Muscle of leg (tissue), 11 donors: ENCODE measurements around the gene SCAF1. TPM values are rescaled to one million over a fixed set of nuclear protein-coding genes. Genes with fewer than 3 reads are reported as not detected.

Source experiments
- DNase-seq: peaks from one replicate; pipeline ENCODE4 v3.0.0; 2013
- H3K27ac ChIP-seq: one replicate; pipeline ENCODE4 v1.5.1; 2013; ENCODE audit warnings: mild to moderate bottlenecking, low read length, control low read depth
- H3K27me3 ChIP-seq: one replicate; pipeline ENCODE4 v1.6.1; 2013; ENCODE audit warnings: low read length; ENCODE audit not compliant: control insufficient read depth, insufficient read depth
- H3K36me3 ChIP-seq: one replicate; pipeline ENCODE4 v1.6.1; 2013; ENCODE audit warnings: low read length; ENCODE audit not compliant: control insufficient read depth, insufficient read depth
- H3K4me1 ChIP-seq: one replicate; pipeline ENCODE4 v1.6.1; 2013; ENCODE audit warnings: low read length; ENCODE audit not compliant: control insufficient read depth, insufficient read depth
- H3K4me3 ChIP-seq: one replicate; pipeline ENCODE4 v1.5.1; 2013; ENCODE audit warnings: low read length, control low read depth
- H3K9me3 ChIP-seq: replicated peaks from 2 replicates; pipeline ENCODE4 v1.6.1; 2013; ENCODE audit warnings: low read depth, low read length; ENCODE audit not compliant: control insufficient read depth
- WGBS: methylation state at CpG from one replicate; pipeline ENCODE4 v1.1.5; 2013; ENCODE audit warnings: missing lambda C conversion rate; ENCODE audit not compliant: insufficient coverage; 5-methylcytosine and 5-hydroxymethylcytosine counted together
- polyA plus RNA-seq, 8 donors: library from polyadenylated mRNA; unstranded; fragments of 120-200 nt; gene quantifications; one replicate each; pipeline versions ENCODE4 v1.2.1 to v1.2.3, GENCODE V29; 2013; ENCODE audit warnings: inconsistent platforms in 1 of 8, low replicate concordance in 1 of 8; ENCODE audit not compliant: insufficient read length in 8 of 8, insufficient read depth in 1 of 8
- total RNA-seq: library from RNA; stranded (reverse); fragments of 120-200 nt; gene quantifications from one replicate; pipeline ENCODE4 v1.2.4, GENCODE V29; 2013

Gene SCAF1
- total and polyA plus RNA-seq, 9 donors: 6.8 to 36.9 (median 31.8) TPM

- Histone ChIP-seq H3K4me3 (peak within 1 kb of the TSS; percentile 80), H3K9me3 (no peaks in the 10 kb centered on the region), H3K4me1 (peaks cover 26% of the 10 kb centered on the region), H3K27ac (peak within 1 kb of the TSS; percentile 91), H3K36me3 (peaks cover 45% of the 10 kb centered on the region), H3K27me3 (no peaks in the 10 kb centered on the region)
- WGBS: under 1% methylated on average over 50 of the region's 50 CpGs
- DNase-seq: peak; percentile 99
Observed at GRCh38 chr19:49665351-49666119, 23.5 kb downstream of the SCAF1 start, which contains the start of the genes BCL2L12 and IRF3. Gene BCL2L12, plus strand, starts transcription at chr19:49665933. Its CDS starts 760 bp downstream, at chr19:49666693. Gene IRF3, minus strand, starts transcription at chr19:49665857. Its CDS starts 1,019 bp downstream, at chr19:49664838.

GRCh38 chr19:49666120-49666444, 24.1 kb downstream of the SCAF1 start:
- Histone ChIP-seq H3K4me3 (peak overlapping the region; percentile 80), H3K27ac (peak overlapping the region; percentile 91), H3K9me3 (no peaks in the 10 kb centered on the region), H3K4me1 (peaks cover 26% of the 10 kb centered on the region), H3K27me3 (no peaks in the 10 kb centered on the region), H3K36me3 (peaks cover 40% of the 10 kb centered on the region)
- no peak for DNase-seq
- 0% methylated on average over 9 of the region's 9 CpGs for WGBS

- no peaks in the 10 kb centered on the region for H3K27me3 ChIP-seq
- H3K9me3 ChIP-seq: no peaks in the 10 kb centered on the region
- 83% methylated on average over 1 of the region's 2 CpGs for WGBS
- H3K27ac ChIP-seq: no peak overlapping the region
- no peak overlapping the region for H3K4me3 ChIP-seq
- peaks cover 29% of the 10 kb centered on the region for H3K4me1 ChIP-seq
- no peak for DNase-seq
- peaks cover 27% of the 10 kb centered on the region for H3K36me3 ChIP-seq
Observed at GRCh38 chr19:49667473-49667872, 25.5 kb downstream of the SCAF1 start.

- WGBS: 92% methylated on average over 3 of the region's 3 CpGs
- no peak overlapping the region for H3K27ac ChIP-seq
- no peak for DNase-seq
Observed at GRCh38 chr19:49669516-49669915, 27.5 kb downstream of the SCAF1 start.

GRCh38 chr19:49672131-49672919, 30.3 kb downstream of the SCAF1 start:
- peak overlapping the region; percentile 35 for H3K27ac ChIP-seq
- peak; percentile 72 for DNase-seq
- WGBS: 12% methylated on average over 24 of the region's 28 CpGs
- peaks cover 18% of the 10 kb centered on the region for H3K36me3 ChIP-seq
- H3K4me3 ChIP-seq: no peak overlapping the region
- H3K27me3 ChIP-seq: no peaks in the 10 kb centered on the region
- H3K9me3 ChIP-seq: no peaks in the 10 kb centered on the region
- H3K4me1 ChIP-seq: peaks cover 10% of the 10 kb centered on the region

More at GRCh38 chr19:49669516-49669915, 27.5 kb downstream of the SCAF1 start:
- Histone ChIP-seq H3K27me3 (no peaks in the 10 kb centered on the region), H3K4me1 (peaks cover 22% of the 10 kb centered on the region), H3K4me3 (no peak overlapping the region), H3K9me3 (no peaks in the 10 kb centered on the region), H3K36me3 (peaks cover 18% of the 10 kb centered on the region)

- H3K27me3 ChIP-seq: no peaks in the 10 kb centered on the region
- WGBS: under 1% methylated on average over 17 of the region's 27 CpGs
- peak overlapping the region; percentile 48 for H3K4me3 ChIP-seq
- H3K9me3 ChIP-seq: no peaks in the 10 kb centered on the region
- peak overlapping the region; percentile 98 for H3K27ac ChIP-seq
- peak; percentile 97 for DNase-seq
- H3K36me3 ChIP-seq: peaks cover 5% of the 10 kb centered on the region
- H3K4me1 ChIP-seq: peaks cover 44% of the 10 kb centered on the region
Observed at GRCh38 chr19:49676136-49676783, 34.3 kb downstream of the SCAF1 start.

GRCh38 chr19:49676784-49677230, 34.8 kb downstream of the SCAF1 start:
- H3K9me3 ChIP-seq: no peaks in the 10 kb centered on the region
- H3K27ac ChIP-seq: peak overlapping the region; percentile 99
- H3K4me3 ChIP-seq: peak overlapping the region; percentile 100
- H3K36me3 ChIP-seq: peaks cover 11% of the 10 kb centered on the region
- 0% methylated on average over 33 of the region's 34 CpGs for WGBS
- no peaks in the 10 kb centered on the region for H3K27me3 ChIP-seq
- peak; percentile 100 for DNase-seq
- peaks cover 44% of the 10 kb centered on the region for H3K4me1 ChIP-seq

GRCh38 chr19:49677231-49677900, 35.4 kb downstream of the SCAF1 start, which contains the start of gene PRMT1:
Gene PRMT1, plus strand, starts transcription at chr19:49677271. Its CDS starts 10 bp downstream, at chr19:49677281.
- peak; percentile 83 for DNase-seq
- WGBS: 0% methylated on average over 24 of the region's 57 CpGs
- Histone ChIP-seq H3K9me3 (no peaks in the 10 kb centered on the region), H3K4me1 (peaks cover 41% of the 10 kb centered on the region), H3K27me3 (no peaks in the 10 kb centered on the region), H3K36me3 (peaks cover 16% of the 10 kb centered on the region), H3K4me3 (peak within 1 kb of the TSS; percentile 100), H3K27ac (peak within 1 kb of the TSS; percentile 99)

GRCh38 chr19:49677901-49678674, 36.1 kb downstream of the SCAF1 start:
- whole genome bisulfite sequencing: 1% methylated on average over 8 of the region's 21 CpGs
- peaks cover 23% of the 10 kb centered on the region for H3K36me3 ChIP-seq
- H3K4me3 ChIP-seq: peak overlapping the region; percentile 100
- DNase-seq: peak; percentile 87
- peaks cover 41% of the 10 kb centered on the region for H3K4me1 ChIP-seq
- peak overlapping the region; percentile 99 for H3K27ac ChIP-seq
- H3K9me3 ChIP-seq: no peaks in the 10 kb centered on the region
- no peaks in the 10 kb centered on the region for H3K27me3 ChIP-seq
